Measurements from ENCODE around the gene LIFR. TPM values are rescaled to one million over a fixed set of nuclear protein-coding genes. Genes with fewer than 3 reads are reported as not detected.

LIFR gene
- polyA plus RNA-seq, 2 of the 4 experiments (the other 2 are of a cell fraction): 3.8 to 7.9 TPM

DNA sequence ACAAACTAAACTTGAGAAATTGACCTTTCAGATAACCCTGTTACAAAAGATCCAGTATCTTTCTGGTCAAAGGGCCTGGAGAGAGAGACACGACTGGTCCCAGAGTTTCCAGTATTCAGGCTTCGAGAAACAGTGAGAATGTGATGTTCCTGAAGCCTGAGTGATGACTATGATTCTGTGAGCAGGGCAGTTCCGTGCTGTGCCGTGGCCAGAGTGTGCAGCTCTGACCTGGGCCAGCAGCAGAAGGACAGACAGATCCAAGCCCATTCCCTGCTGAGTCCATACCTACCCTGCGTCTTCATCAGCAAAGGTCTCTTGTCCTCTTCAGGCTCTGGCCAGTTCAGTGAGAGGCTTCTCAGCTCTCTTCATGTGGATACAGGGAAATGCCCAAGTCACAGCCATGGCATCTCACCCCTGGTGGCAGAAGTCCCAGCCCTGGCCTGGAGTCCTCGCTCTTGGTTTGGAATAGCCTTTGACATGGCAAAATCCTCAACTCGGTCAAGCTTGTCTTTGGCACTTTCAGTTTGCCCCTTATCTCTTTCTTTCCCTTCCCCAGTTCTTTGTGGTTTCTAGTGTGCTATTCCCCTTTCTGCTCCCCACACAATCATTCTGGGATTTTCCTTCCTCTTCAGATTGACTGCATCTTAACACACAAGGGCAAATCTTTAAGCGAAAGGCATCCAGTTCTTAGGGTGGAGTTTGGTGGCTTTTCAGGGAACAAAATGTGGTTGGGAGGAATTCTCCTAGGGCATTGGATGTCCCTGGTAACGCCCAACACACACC lies 107.7 kb downstream of the LIFR start:
- Histone ChIP-seq H3K9me3 (no peaks in the 10 kb centered on the region), H3K4me1 (no peaks in the 10 kb centered on the region), H3K4me2 (no peak overlapping the region), H3K27ac (no peak overlapping the region), H3K4me3 (no peak overlapping the region)
- ChIA-PET POLR2A (no interaction called here), CTCF (interaction anchor here (1.1 to 2.4 kb wide), 4 partner anchors 16 to 28 kb away, joined by 3 to 7 read pairs (median 3); no protein-coding TSS in a partner anchor)
- 81% methylated on average over 9 of the region's 9 CpGs for WGBS (ENCODE audit: missing lambda C conversion rate)
- DNase-seq (ENCODE audit: low read depth in 1 of 2, low spot score in 1 of 2): no peak
- no peak for FAIRE-seq
- TF ChIP-seq EHF (CRISPR knock-in tag; IDR thresholded peaks at IDR 0.05) (no peak), ZFP36 (IDR thresholded peaks at IDR 0.05; ENCODE audit: borderline replicate concordance, partially characterized antibody) (no peak), CEBPB (IDR thresholded peaks at IDR 0.05) (no peak), CHD4 (IDR thresholded peaks at IDR 0.05; ENCODE audit: borderline replicate concordance) (no peak), NR3C1 (IDR thresholded peaks at IDR 0.05) (no peak)
- TF ChIP-seq, protein P1, sequence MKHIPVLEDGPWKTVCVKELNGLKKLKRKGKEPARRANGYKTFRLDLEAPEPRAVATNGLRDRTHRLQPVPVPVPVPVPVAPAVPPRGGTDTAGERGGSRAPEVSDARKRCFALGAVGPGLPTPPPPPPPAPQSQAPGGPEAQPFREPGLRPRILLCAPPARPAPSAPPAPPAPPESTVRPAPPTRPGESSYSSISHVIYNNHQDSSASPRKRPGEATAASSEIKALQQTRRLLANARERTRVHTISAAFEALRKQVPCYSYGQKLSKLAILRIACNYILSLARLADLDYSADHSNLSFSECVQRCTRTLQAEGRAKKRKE (CRISPR knock-in tag; IDR thresholded peaks at IDR 0.05; ENCODE audit: low read depth): no peak
- ATAC-seq: no peak

DNA sequence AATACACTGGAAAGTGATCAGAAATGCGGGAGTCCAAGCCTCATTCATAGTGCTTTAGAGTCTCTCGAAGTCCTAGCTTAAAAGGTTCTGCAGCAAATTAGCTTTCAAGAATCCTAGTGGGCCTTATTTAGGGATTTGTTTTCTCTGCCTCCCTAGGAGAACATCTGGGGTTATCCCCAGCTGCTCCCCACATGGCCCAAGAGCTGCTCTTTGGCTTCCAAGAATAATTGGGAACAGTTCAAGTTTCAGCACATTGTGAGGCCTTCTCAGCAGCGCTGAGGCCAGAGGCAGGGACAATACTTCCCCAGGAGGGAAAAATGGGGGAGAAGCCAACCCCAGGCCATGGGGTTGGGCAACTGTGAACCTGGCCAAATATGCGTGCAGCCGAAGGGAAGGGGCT lies 108.7 kb downstream of the LIFR start:
- TF ChIP-seq, protein P2, sequence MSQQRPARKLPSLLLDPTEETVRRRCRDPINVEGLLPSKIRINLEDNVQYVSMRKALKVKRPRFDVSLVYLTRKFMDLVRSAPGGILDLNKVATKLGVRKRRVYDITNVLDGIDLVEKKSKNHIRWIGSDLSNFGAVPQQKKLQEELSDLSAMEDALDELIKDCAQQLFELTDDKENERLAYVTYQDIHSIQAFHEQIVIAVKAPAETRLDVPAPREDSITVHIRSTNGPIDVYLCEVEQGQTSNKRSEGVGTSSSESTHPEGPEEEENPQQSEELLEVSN (IDR thresholded peaks at IDR 0.05; ENCODE audit: borderline replicate concordance, low read depth): no peak
- TF ChIP-seq CBX8 (IDR thresholded peaks at IDR 0.05) (no peak), FOSL2 (IDR thresholded peaks at IDR 0.05) (no peak), FOSL2 (CRISPR knock-in tag; IDR thresholded peaks at IDR 0.05) (no peak), MYC (IDR thresholded peaks at IDR 0.05; ENCODE audit: borderline replicate concordance, low read length) (no peak), MAFK (IDR thresholded peaks at IDR 0.05; ENCODE audit: partially characterized antibody) (no peak), CHD2 (IDR thresholded peaks at IDR 0.05; ENCODE audit: low read length, partially characterized antibody) (no peak)
- TF ChIP-seq, protein P3, sequence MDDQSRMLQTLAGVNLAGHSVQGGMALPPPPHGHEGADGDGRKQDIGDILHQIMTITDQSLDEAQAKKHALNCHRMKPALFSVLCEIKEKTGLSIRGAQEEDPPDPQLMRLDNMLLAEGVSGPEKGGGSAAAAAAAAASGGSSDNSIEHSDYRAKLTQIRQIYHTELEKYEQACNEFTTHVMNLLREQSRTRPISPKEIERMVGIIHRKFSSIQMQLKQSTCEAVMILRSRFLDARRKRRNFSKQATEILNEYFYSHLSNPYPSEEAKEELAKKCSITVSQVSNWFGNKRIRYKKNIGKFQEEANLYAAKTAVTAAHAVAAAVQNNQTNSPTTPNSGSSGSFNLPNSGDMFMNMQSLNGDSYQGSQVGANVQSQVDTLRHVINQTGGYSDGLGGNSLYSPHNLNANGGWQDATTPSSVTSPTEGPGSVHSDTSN (IDR thresholded peaks at IDR 0.05): no peak
- TF ChIP-seq, protein P4, sequence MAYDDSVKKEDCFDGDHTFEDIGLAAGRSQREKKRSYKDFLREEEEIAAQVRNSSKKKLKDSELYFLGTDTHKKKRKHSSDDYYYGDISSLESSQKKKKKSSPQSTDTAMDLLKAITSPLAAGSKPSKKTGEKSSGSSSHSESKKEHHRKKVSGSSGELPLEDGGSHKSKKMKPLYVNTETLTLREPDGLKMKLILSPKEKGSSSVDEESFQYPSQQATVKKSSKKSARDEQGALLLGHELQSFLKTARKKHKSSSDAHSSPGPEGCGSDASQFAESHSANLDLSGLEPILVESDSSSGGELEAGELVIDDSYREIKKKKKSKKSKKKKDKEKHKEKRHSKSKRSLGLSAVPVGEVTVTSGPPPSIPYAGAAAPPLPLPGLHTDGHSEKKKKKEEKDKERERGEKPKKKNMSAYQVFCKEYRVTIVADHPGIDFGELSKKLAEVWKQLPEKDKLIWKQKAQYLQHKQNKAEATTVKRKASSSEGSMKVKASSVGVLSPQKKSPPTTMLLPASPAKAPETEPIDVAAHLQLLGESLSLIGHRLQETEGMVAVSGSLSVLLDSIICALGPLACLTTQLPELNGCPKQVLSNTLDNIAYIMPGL (CRISPR knock-in tag; IDR thresholded peaks at IDR 0.05; ENCODE audit: borderline replicate concordance): no peak
- DNase-seq (ENCODE audit: low read depth in 1 of 2, low spot score in 1 of 2) (no peak), FAIRE-seq (no peak), ATAC-seq (no peak)
- no peaks in the 10 kb centered on the region for H3K4me1 ChIP-seq
- ChIA-PET POLR2A (no interaction called here), CTCF (interaction anchor here (0.6 to 2.4 kb wide), 7 partner anchors 17 to 219 kb away, joined by 3 to 7 read pairs (median 3); no protein-coding TSS in a partner anchor)
- no peak overlapping the region for H3K4me3 ChIP-seq
- H3K27ac ChIP-seq: no peak overlapping the region
- 80% methylated on average over 5 of the region's 5 CpGs for WGBS (ENCODE audit: missing lambda C conversion rate)
- H3K9me3 ChIP-seq: no peaks in the 10 kb centered on the region
- H3K4me2 ChIP-seq: no peak overlapping the region

DNA sequence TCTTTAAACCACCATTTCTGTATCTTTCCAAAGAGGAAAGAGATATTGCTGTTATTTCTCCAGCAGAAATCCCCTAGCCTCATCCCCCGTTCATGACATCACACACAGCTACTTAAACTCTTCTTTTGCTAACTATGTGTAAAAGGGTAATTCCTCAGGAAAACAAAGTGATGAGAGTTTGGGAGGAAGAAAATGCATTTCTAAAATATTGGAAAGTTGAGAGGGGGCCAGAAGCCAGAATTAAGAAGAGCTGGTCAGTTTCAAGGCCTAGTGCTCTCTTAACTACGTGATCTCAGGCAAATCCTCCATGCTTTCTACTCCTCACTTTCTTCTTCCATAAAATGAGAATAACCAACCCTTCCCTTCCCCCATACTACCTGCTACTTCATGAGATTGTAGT lies 109.4 kb downstream of the LIFR start:
- Histone ChIP-seq H3K27ac (no peak overlapping the region), H3K4me2 (no peak overlapping the region), H3K9me3 (no peaks in the 10 kb centered on the region), H3K4me3 (no peak overlapping the region), H3K4me1 (no peaks in the 10 kb centered on the region)
- no peak for DNase-seq (ENCODE audit: low read depth in 1 of 2, low spot score in 1 of 2)
- TF ChIP-seq SREBF2 (IDR thresholded peaks at IDR 0.05) (no peak), KDM5A (IDR thresholded peaks at IDR 0.05) (no peak)
- TF ChIP-seq, protein P2 (IDR thresholded peaks at IDR 0.05; ENCODE audit: borderline replicate concordance, low read depth): no peak
- TF ChIP-seq, protein P5, sequence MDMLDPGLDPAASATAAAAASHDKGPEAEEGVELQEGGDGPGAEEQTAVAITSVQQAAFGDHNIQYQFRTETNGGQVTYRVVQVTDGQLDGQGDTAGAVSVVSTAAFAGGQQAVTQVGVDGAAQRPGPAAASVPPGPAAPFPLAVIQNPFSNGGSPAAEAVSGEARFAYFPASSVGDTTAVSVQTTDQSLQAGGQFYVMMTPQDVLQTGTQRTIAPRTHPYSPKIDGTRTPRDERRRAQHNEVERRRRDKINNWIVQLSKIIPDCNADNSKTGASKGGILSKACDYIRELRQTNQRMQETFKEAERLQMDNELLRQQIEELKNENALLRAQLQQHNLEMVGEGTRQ (IDR thresholded peaks at IDR 0.05): no peak
- FAIRE-seq: no peak
- POLR2A ChIA-PET: no interaction called here
- ATAC-seq: no peak
- CTCF ChIA-PET: interaction anchor here (0.7 to 2.6 kb wide), 4 partner anchors 17 to 219 kb away, joined by 3 to 7 read pairs (median 5); no protein-coding TSS in a partner anchor
- 79% methylated on average over 2 of the region's 2 CpGs for WGBS (ENCODE audit: missing lambda C conversion rate)

Data from A549 (cell line).